Endothelial cell (in vitro differentiated cells): ENCODE data around the gene TAPBP. TPM values are rescaled to one million over a fixed set of nuclear protein-coding genes. Genes with fewer than 3 reads are reported as not detected.
"Not testable (repeated sequence)": the region's sequence is repeated elsewhere in the genome, so short reads cannot be mapped to it uniquely, and the experiment has no call there.

Experiments used
- DNase-seq: peaks from one replicate; pipeline ENCODE4 v3.0.0; 2021; ENCODE audit warnings: low spot score
- H3K27ac Mint-ChIP-seq: one replicate; pipeline ENCODE4 v1.8.0; 2021; ENCODE audit warnings: mixed read lengths, inconsistent platforms; ENCODE audit not compliant: unreplicated experiment
- H3K27me3 Mint-ChIP-seq: one replicate; pipeline ENCODE4 v1.8.0; 2021; ENCODE audit warnings: mild to moderate bottlenecking, moderate library complexity, mixed read lengths, inconsistent platforms; ENCODE audit not compliant: unreplicated experiment
- H3K36me3 Mint-ChIP-seq: one replicate; pipeline ENCODE4 v1.8.0; 2021; ENCODE audit warnings: mild to moderate bottlenecking, low read depth, mixed read lengths, inconsistent platforms; ENCODE audit not compliant: unreplicated experiment
- H3K4me1 Mint-ChIP-seq: one replicate; pipeline ENCODE4 v1.8.0; 2021; ENCODE audit warnings: mild to moderate bottlenecking, mixed read lengths, inconsistent platforms; ENCODE audit not compliant: unreplicated experiment
- H3K4me3 Mint-ChIP-seq: one replicate; pipeline ENCODE4 v1.8.0; 2021; ENCODE audit warnings: mild to moderate bottlenecking, mixed read lengths, inconsistent platforms; ENCODE audit not compliant: unreplicated experiment
- H3K9me3 Mint-ChIP-seq: one replicate; pipeline ENCODE4 v1.8.0; 2021; ENCODE audit warnings: mixed read lengths, inconsistent platforms; ENCODE audit not compliant: unreplicated experiment
- CTCF ChIP-seq: fragments of 200-600 bp; sonication (generic); IDR thresholded peaks from one replicate; pipeline ENCODE4 v1.5.0; 2021; ENCODE audit warnings: antibody characterized with exemption; ENCODE audit not compliant: unreplicated experiment
- total RNA-seq: library from RNA; stranded (reverse); fragmentation: NEBNext Ultra II Directional; extraction: Animal tissue kit (Norgen Biotek cat#: 25700); gene quantifications from one replicate; pipeline ENCODE4 v1.2.1, GENCODE V29; 2021; ENCODE audit not compliant: unreplicated experiment

TAPBP gene
- total RNA-seq, 1 donor from 2014 or later, result 57.1 TPM

- TF ChIP-seq CTCF, result no peak
- H3K4me3 Mint-ChIP-seq, result peak overlapping the region; percentile 95
- H3K36me3 Mint-ChIP-seq, result peaks cover 23% of the 10 kb centered on the region
- DNase-seq, result no peak
- peaks cover 38% of the 10 kb centered on the region for H3K4me1 Mint-ChIP-seq
- H3K27me3 Mint-ChIP-seq, result peaks cover 4% of the 10 kb centered on the region
- H3K27ac Mint-ChIP-seq, result peak overlapping the region; percentile 44
- H3K9me3 Mint-ChIP-seq, result no peaks in the 10 kb centered on the region
Measured at GRCh38 chr6:33286946-33287914, 26.6 kb downstream of the TAPBP start.

GRCh38 chr6:33285214-33285613 is 28.7 kb downstream of the TAPBP start:
- H3K4me3 Mint-ChIP-seq, H3K27ac Mint-ChIP-seq, DNase-seq, H3K9me3 Mint-ChIP-seq, H3K27me3 Mint-ChIP-seq: not testable (repeated sequence)
- H3K4me1 Mint-ChIP-seq, result peaks cover 27% of the 10 kb centered on the region
- peaks cover 17% of the 10 kb centered on the region for H3K36me3 Mint-ChIP-seq

- peaks cover 13% of the 10 kb centered on the region for H3K36me3 Mint-ChIP-seq
- no peaks in the 10 kb centered on the region for H3K9me3 Mint-ChIP-seq
- TF ChIP-seq CTCF, result no peak
- no peak overlapping the region for H3K4me3 Mint-ChIP-seq
- no peak overlapping the region for H3K27ac Mint-ChIP-seq
- H3K4me1 Mint-ChIP-seq, result peaks cover 13% of the 10 kb centered on the region
- peaks cover 5% of the 10 kb centered on the region for H3K27me3 Mint-ChIP-seq
- DNase-seq, result no peak
Measured at GRCh38 chr6:33280539-33280938, 33.3 kb downstream of the TAPBP start.

- H3K27me3 Mint-ChIP-seq, result peaks cover 5% of the 10 kb centered on the region
- no peaks in the 10 kb centered on the region for H3K9me3 Mint-ChIP-seq
- DNase-seq, result peak; percentile 71
- no peak overlapping the region for H3K27ac Mint-ChIP-seq
- H3K4me3 Mint-ChIP-seq, result no peak overlapping the region
- H3K4me1 Mint-ChIP-seq, result peaks cover 14% of the 10 kb centered on the region
- TF ChIP-seq CTCF, result peak; percentile 76
- peaks cover 13% of the 10 kb centered on the region for H3K36me3 Mint-ChIP-seq
Measured at GRCh38 chr6:33279971-33280511, 33.8 kb downstream of the TAPBP start.

- no peak for TF ChIP-seq CTCF
- Mint-ChIP-seq H3K4me3 (peak overlapping the region; percentile 31), H3K36me3 (peaks cover 19% of the 10 kb centered on the region), H3K27ac (no peak overlapping the region), H3K9me3 (no peaks in the 10 kb centered on the region), H3K27me3 (peaks cover 5% of the 10 kb centered on the region), H3K4me1 (peaks cover 21% of the 10 kb centered on the region)
- no peak for DNase-seq
Measured at GRCh38 chr6:33279257-33279695, 34.6 kb downstream of the TAPBP start.
